ENCODE data around the gene EXOC3L4.

GRCh38 chr14:103050935-103051334 is 43.6 kb upstream of the EXOC3L4 start:
- TF ChIP-seq GATA3 (IDR thresholded peaks at IDR 0.05; ENCODE audit: low read depth, low read length), result no peak
- no peak for TF ChIP-seq GATA2 (IDR thresholded peaks at IDR 0.05; ENCODE audit: low read depth, low read length)

Data from SH-SY5Y (cell line).